ENCODE results near the gene SPINT2. TPM values are rescaled to one million over a fixed set of nuclear protein-coding genes. Genes with fewer than 3 reads are reported as not detected.

The SPINT2 gene
- total RNA-seq, 1 donor from 2014 or later, result 277 TPM

DNA sequence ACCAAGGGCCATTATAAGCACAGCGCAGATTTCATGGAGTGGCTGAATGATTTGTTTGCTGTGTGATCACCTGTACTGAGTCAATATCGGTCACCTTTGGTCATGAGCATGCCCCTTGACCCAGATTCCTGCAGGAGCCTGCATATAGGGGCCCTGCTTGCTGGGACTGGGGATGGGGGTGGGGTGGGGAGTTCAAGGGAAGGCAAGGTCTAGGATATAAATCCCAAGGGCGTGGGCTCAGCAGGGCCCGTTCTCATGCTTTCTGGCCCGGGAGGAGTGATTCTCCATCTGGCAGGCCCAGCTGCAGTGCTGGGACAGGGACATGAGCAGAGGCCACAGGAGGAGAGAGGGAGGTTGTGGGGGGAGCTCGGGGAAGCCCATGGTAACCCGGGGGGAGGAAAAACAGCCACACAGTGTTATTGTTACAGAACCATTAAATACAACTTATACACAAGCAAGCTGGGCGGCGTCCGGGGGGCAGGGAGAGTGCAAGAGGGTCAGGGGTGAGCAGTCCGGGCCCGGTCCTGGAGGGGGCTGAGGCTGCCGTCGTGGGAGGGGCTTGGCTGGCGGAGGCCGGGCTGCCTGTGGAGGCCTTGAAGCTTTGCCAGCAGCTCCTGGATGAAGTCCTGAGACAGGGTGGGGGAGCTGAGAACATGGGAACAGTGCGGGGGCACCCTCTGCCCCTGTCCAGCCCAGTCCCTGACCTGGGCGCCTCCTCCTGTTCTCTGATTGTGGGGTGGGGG, 13.4 kb upstream of the SPINT2 start:
- peaks cover 40% of the 10 kb centered on the region for H3K4me1 Mint-ChIP-seq
- no peak overlapping the region for H3K4me3 Mint-ChIP-seq
- H3K9me3 Mint-ChIP-seq, result no peaks in the 10 kb centered on the region
- H3K36me3 Mint-ChIP-seq, result no peaks in the 10 kb centered on the region
- peak overlapping the region; percentile 89 for H3K27ac Mint-ChIP-seq
- no peaks in the 10 kb centered on the region for H3K27me3 Mint-ChIP-seq (ENCODE audit: low read depth)
- DNase-seq (ENCODE audit: low spot score in 2 of 2, unreplicated experiment in 2 of 2), result no peak
- TF ChIP-seq, protein P1, sequence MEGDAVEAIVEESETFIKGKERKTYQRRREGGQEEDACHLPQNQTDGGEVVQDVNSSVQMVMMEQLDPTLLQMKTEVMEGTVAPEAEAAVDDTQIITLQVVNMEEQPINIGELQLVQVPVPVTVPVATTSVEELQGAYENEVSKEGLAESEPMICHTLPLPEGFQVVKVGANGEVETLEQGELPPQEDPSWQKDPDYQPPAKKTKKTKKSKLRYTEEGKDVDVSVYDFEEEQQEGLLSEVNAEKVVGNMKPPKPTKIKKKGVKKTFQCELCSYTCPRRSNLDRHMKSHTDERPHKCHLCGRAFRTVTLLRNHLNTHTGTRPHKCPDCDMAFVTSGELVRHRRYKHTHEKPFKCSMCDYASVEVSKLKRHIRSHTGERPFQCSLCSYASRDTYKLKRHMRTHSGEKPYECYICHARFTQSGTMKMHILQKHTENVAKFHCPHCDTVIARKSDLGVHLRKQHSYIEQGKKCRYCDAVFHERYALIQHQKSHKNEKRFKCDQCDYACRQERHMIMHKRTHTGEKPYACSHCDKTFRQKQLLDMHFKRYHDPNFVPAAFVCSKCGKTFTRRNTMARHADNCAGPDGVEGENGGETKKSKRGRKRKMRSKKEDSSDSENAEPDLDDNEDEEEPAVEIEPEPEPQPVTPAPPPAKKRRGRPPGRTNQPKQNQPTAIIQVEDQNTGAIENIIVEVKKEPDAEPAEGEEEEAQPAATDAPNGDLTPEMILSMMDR (IDR thresholded peaks at IDR 0.05; ENCODE audit: unreplicated experiment), result no peak

GRCh38 chr19:38251564-38252051, 12.8 kb upstream of the SPINT2 start:
- H3K27me3 Mint-ChIP-seq (ENCODE audit: low read depth), result no peaks in the 10 kb centered on the region
- H3K27ac Mint-ChIP-seq, result peak overlapping the region; percentile 89
- H3K4me3 Mint-ChIP-seq, result peak overlapping the region; percentile 34
- TF ChIP-seq, protein P1 (IDR thresholded peaks at IDR 0.05; ENCODE audit: unreplicated experiment), result no peak
- H3K4me1 Mint-ChIP-seq, result peaks cover 38% of the 10 kb centered on the region
- no peaks in the 10 kb centered on the region for H3K9me3 Mint-ChIP-seq
- H3K36me3 Mint-ChIP-seq, result no peaks in the 10 kb centered on the region
- no peak for DNase-seq (ENCODE audit: low spot score in 2 of 2, unreplicated experiment in 2 of 2)

DNA sequence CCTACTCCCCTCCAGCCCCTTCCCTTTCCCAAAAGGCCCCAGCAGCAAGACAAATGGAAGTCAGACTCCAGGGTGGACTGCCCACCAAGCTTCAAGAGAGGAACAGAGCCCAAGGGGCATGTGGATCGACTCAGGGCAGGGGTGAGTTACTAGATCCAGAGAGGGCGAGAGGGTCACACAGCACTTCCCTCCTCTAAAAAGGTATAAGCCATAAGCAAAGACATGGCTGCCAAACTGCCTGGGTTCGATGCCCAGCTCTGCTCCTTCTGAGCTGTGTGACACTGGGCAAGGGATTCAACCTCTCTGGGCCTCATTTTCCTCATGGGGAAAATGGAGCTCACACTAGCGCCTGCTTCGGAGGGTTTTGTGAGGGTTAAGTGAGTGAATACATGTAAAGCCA, 12.0 kb upstream of the SPINT2 start:
- no peak for DNase-seq (ENCODE audit: low spot score in 2 of 2, unreplicated experiment in 2 of 2)
- Mint-ChIP-seq H3K4me1 (peaks cover 40% of the 10 kb centered on the region), H3K27ac (peak overlapping the region; percentile 89), H3K9me3 (no peaks in the 10 kb centered on the region), H3K4me3 (peak overlapping the region; percentile 15), H3K36me3 (no peaks in the 10 kb centered on the region), H3K27me3 (ENCODE audit: low read depth) (no peaks in the 10 kb centered on the region)
- TF ChIP-seq, protein P1 (IDR thresholded peaks at IDR 0.05; ENCODE audit: unreplicated experiment), result no peak

- peaks cover 40% of the 10 kb centered on the region for H3K4me1 Mint-ChIP-seq
- TF ChIP-seq, protein P1 (IDR thresholded peaks at IDR 0.05; ENCODE audit: unreplicated experiment), result no peak
- peak overlapping the region; percentile 50 for H3K27ac Mint-ChIP-seq
- H3K4me3 Mint-ChIP-seq, result peak overlapping the region; percentile 22
- no peak for DNase-seq (ENCODE audit: low spot score in 2 of 2, unreplicated experiment in 2 of 2)
- no peaks in the 10 kb centered on the region for H3K36me3 Mint-ChIP-seq
- H3K9me3 Mint-ChIP-seq, result no peaks in the 10 kb centered on the region
- no peaks in the 10 kb centered on the region for H3K27me3 Mint-ChIP-seq (ENCODE audit: low read depth)
These were observed 11.3 kb upstream of the SPINT2 start for GRCh38 chr19:38252941-38253691.

GRCh38 chr19:38253788-38254187, 10.6 kb upstream of the SPINT2 start:
- Mint-ChIP-seq H3K4me3 (no peak overlapping the region), H3K27me3 (ENCODE audit: low read depth) (no peaks in the 10 kb centered on the region), H3K4me1 (peaks cover 40% of the 10 kb centered on the region), H3K9me3 (no peaks in the 10 kb centered on the region), H3K27ac (peak overlapping the region; percentile 25), H3K36me3 (no peaks in the 10 kb centered on the region)
- TF ChIP-seq, protein P1 (IDR thresholded peaks at IDR 0.05; ENCODE audit: unreplicated experiment), result no peak
- DNase-seq (ENCODE audit: low spot score in 2 of 2, unreplicated experiment in 2 of 2), result no peak

Data from mesothelial cell of epicardium (in vitro differentiated cells).